Measurements from ENCODE around the gene PSORS1C2.

Gene PSORS1C2

DNA sequence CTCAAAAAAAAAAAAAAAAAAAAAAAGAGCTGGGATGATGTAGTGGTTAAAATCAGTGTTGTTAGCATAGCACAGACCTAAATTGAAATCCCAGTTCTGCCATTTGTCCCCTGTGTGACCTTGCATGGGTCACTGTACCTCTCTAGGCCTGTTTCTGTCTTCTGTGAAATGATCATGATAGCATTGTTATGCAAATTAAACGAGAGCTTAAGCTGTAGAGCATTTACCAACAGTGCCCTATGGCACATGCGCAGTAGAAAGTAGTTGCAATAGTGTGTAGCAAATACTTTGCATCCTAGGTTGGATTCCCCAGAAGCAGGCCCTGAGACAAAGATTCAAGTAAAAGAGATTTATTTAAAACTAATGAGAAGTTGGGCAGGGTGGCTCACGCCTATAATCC lies 7.3 kb downstream of the PSORS1C2 start:
- CTCF ChIA-PET, result interaction anchor here (0.6 kb wide), 1 partner anchor 61 kb away, joined by 4 read pairs; no protein-coding TSS in a partner anchor
- POLR2A ChIA-PET (ENCODE audit: low non-redundant PET), result no interaction called here
- no peak for DNase-seq (ENCODE audit: low spot score)
- no peak overlapping the region for H3K27ac ChIP-seq
- TF ChIP-seq, protein P1, sequence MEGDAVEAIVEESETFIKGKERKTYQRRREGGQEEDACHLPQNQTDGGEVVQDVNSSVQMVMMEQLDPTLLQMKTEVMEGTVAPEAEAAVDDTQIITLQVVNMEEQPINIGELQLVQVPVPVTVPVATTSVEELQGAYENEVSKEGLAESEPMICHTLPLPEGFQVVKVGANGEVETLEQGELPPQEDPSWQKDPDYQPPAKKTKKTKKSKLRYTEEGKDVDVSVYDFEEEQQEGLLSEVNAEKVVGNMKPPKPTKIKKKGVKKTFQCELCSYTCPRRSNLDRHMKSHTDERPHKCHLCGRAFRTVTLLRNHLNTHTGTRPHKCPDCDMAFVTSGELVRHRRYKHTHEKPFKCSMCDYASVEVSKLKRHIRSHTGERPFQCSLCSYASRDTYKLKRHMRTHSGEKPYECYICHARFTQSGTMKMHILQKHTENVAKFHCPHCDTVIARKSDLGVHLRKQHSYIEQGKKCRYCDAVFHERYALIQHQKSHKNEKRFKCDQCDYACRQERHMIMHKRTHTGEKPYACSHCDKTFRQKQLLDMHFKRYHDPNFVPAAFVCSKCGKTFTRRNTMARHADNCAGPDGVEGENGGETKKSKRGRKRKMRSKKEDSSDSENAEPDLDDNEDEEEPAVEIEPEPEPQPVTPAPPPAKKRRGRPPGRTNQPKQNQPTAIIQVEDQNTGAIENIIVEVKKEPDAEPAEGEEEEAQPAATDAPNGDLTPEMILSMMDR (conservative IDR thresholded peaks at IDR 0.05; ENCODE audit: low read depth), result no peak

DNA sequence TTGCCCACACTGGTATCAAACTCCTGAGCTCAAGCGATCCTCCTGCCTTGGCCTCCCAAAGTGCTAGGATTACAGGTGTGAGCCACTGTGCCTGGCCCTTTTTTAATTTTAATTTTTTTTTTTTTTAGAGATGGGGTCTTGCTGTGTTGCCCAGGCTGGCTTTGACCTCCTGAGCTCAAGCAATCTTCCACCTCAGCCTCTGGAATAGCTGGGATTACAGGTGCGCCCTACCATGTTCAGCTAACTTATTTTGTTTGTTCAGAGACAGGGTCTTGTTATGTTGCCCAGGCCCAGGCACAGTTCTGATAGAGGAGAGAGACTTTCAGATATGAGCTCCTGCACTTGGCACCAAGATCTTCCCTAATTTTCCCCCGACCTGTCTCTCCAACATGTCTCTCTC lies 8.1 kb downstream of the PSORS1C2 start:
- ChIA-PET CTCF (interaction anchor here (0.6 kb wide), 1 partner anchor 533 kb away, joined by 3 read pairs; no protein-coding TSS in a partner anchor), POLR2A (ENCODE audit: low non-redundant PET) (no interaction called here)
- H3K27ac ChIP-seq, result no peak overlapping the region
- no peak for DNase-seq (ENCODE audit: low spot score)
- TF ChIP-seq, protein P1 (conservative IDR thresholded peaks at IDR 0.05; ENCODE audit: low read depth), result no peak

DNA sequence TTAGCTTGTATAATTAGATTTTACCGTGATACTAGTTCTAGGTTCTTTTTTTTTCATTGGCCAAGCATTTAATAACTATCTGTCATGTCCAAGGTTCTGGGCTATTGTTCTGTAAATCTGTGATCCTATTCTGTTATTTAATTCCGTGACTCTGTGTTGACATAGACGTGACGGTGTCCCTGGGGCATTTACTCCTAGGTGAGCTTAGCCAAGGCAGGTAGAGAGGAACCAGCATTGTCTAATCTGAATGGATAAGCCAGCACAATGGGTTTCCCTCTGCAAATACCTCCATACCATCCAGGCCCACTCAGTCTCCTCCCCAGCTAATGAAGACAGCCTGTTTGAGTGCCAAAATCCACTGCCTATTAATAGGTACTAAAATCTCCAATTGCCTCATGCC lies 9.7 kb downstream of the PSORS1C2 start:
- H3K27ac ChIP-seq, result no peak overlapping the region
- ChIA-PET POLR2A (ENCODE audit: low non-redundant PET) (no interaction called here), CTCF (interaction anchor here (0.6 to 1.7 kb wide), 5 partner anchors 9 to 118 kb away, joined by 3 to 4 read pairs (median 3); partner anchors contain the start of gene PSORS1C2)
- TF ChIP-seq, protein P1 (conservative IDR thresholded peaks at IDR 0.05; ENCODE audit: low read depth), result no peak
- DNase-seq (ENCODE audit: low spot score), result no peak

DNA sequence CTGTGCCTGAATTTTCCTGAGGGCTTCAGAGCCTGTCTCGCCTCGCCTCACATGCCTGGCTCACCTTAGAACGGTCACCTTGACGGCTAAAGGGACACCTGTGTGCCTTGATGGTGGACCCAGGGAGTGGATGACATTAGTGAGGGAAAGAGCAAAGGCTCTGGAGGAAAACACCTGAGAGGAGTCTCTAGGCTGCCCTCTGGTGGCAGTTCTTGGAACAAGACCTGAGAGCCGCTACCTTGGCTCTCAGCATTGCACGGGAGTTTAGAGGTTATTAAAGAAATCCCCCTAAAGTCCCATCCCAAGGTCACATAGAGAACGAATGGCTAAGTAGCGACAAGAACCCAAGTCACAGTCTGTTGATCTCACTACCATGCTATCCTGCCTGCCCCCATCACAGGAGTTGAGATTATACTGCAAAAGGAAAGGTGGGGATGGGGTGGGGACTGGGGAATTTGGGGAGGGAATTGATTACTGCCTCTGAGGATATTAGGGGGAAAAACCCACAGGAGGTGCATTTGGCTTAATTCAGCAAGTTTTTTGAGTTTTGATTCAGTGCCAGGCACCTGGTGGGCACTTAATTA lies 10.7 kb downstream of the PSORS1C2 start:
- TF ChIP-seq, protein P1 (conservative IDR thresholded peaks at IDR 0.05; ENCODE audit: low read depth), result peak; percentile 87
- DNase-seq (ENCODE audit: low spot score), result peak; percentile 53
- ChIA-PET POLR2A (ENCODE audit: low non-redundant PET) (no interaction called here), CTCF (interaction anchor here (0.6 to 1.7 kb wide), 6 partner anchors 10 to 119 kb away, joined by 3 to 4 read pairs (median 3); partner anchors contain the start of gene PSORS1C2)
- no peak overlapping the region for H3K27ac ChIP-seq

DNA sequence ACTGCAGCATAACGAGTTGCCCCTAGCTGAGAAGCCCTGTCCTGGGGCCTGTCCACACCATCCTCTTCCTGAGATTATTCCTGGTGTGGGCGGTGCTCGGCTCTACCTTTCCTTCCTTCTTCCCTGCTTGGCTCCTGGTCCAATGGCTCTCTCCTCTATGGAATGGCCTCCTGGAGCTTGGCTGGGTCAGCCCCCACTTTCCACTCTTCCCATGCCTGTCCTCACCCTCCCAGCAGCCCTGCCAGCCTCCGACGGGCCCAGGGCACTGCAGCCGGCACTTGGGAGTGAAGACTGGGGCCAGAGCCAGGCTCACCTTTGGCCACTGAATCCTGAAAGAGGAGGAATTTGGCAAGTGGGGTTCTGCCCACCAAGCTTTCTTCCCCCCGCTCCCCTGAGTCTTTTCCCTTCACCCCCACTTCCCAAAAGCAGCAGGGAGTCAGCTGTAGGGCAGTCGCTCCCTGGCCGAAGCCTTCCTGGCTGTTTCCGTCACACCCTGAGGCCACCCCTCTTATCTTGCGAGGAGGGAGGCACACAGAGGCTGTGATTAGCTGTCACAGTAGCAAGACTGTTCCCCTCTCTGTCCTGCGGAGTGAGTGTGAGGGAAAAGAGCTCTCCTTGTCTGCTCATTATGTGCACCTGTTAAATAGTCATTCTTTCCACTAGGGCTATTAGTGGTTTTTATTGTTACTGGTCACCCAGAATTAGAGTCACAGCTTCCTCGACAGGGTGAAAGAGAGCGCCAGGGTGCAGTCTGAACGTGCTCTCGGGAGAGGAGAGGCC lies 12.3 kb downstream of the PSORS1C2 start:
- CTCF ChIA-PET, result interaction anchor here (0.6 to 1.3 kb wide), 4 partner anchors 39 to 829 kb away, joined by 3 to 6 read pairs (median 4); no protein-coding TSS in a partner anchor
- no peak for DNase-seq (ENCODE audit: low spot score)
- H3K27ac ChIP-seq, result peak overlapping the region; percentile 91
- POLR2A ChIA-PET (ENCODE audit: low non-redundant PET), result no interaction called here
- TF ChIP-seq, protein P1 (conservative IDR thresholded peaks at IDR 0.05; ENCODE audit: low read depth), result no peak

DNA sequence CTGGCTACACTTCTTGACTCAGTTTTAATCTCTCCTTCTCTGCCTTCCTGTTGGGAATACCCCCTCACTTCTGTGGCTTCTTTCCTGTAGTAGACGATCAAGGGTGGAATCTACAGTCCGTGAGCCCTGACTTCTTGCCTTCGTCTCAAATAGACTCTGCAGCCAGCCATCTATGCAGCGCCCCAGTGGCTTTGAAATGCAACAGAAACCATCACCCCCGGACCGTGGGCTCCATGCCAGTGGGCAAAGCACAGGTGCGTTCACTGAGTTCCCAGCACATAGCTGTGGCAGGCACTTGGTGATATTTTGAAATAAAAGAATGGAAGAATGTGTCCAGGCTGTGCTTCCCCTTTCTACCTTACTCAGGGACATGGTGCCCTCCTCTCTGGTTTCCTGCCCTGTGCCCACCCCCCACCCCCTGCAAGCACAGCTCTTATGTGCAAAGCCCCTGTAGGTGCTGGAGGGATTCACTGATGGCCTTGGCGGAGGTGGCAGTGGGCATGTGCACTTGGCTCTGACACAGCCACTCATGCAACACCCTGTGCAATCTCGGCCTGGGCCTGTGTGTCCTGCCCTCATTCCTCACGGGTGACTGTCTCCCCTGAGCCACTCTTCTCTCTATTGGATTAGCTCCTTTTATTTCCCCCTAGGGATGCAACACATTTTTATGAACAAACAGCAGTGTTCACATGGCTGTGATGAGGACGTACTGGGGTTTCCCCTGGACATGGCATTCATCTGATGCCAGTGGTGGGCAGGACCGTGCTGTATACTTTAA lies 13.1 kb downstream of the PSORS1C2 start:
- peak overlapping the region; percentile 91 for H3K27ac ChIP-seq
- ChIA-PET CTCF (interaction anchor here (0.6 to 1.3 kb wide), 3 partner anchors 38 to 359 kb away, joined by 3 to 4 read pairs (median 3); no protein-coding TSS in a partner anchor), POLR2A (ENCODE audit: low non-redundant PET) (no interaction called here)
- TF ChIP-seq, protein P1 (conservative IDR thresholded peaks at IDR 0.05; ENCODE audit: low read depth), result no peak
- DNase-seq (ENCODE audit: low spot score), result peak; percentile 67

Data from RWPE1 (cell line).